HepG2 (cell line): ENCODE results near the gene TMEM107. TPM values are rescaled to one million over a fixed set of nuclear protein-coding genes. Genes with fewer than 3 reads are reported as not detected.

Experiments
- ARID2 ChIP-seq: sonication (generic); formaldehyde crosslinking; IDR thresholded peaks from 2 replicates; pipeline ENCODE4 v1.8.1; 2022; ENCODE audit warnings: mild to moderate bottlenecking, missing genetic modification reagents, borderline replicate concordance
- HOXA7 ChIP-seq: sonication (generic); formaldehyde crosslinking; IDR thresholded peaks from 2 replicates; pipeline ENCODE4 v1.8.1; 2022; ENCODE audit warnings: mild to moderate bottlenecking, missing genetic modification reagents, moderate library complexity
- KDM1A ChIP-seq: IDR thresholded peaks from 2 replicates; pipeline ENCODE4 v1.6.1; 2016; ENCODE audit warnings: missing compliant biosample characterization
- MED1 ChIP-seq: sonication (generic); formaldehyde crosslinking; IDR thresholded peaks from 2 replicates; pipeline ENCODE4 v1.4.0; 2020; ENCODE audit warnings: missing genetic modification reagents
- MLLT10 ChIP-seq: sonication (generic); formaldehyde crosslinking; IDR thresholded peaks from 2 replicates; pipeline ENCODE4 v1.4.0; 2020; ENCODE audit warnings: missing genetic modification reagents
- NFIB ChIP-seq: sonication (generic); formaldehyde crosslinking; IDR thresholded peaks from 2 replicates; pipeline ENCODE4 v1.9.0; 2021; ENCODE audit warnings: missing genetic modification reagents, mild to moderate bottlenecking, borderline replicate concordance
- NFRKB ChIP-seq: fragments of 450-650 bp; IDR thresholded peaks from 2 replicates; pipeline ENCODE4 v1.6.1; 2017
- ZNF24 ChIP-seq: fragments of 450-650 bp; IDR thresholded peaks from 2 replicates; pipeline ENCODE4 v1.6.1; 2017; ENCODE audit warnings: antibody characterized with exemption, mild to moderate bottlenecking
- ZNF382 ChIP-seq: sonication (generic); formaldehyde crosslinking; IDR thresholded peaks from 2 replicates; pipeline ENCODE4 v1.5.0; 2020; ENCODE audit warnings: missing genetic modification reagents, mild to moderate bottlenecking, borderline replicate concordance
- ZNF678 ChIP-seq: sonication (generic); formaldehyde crosslinking; IDR thresholded peaks from 2 replicates; pipeline ENCODE4 v1.4.0; 2020; ENCODE audit warnings: mild to moderate bottlenecking, missing genetic modification reagents
- ZSCAN22 ChIP-seq: sonication (generic); formaldehyde crosslinking; IDR thresholded peaks from 2 replicates; pipeline ENCODE4 v1.4.0; 2020; ENCODE audit warnings: mild to moderate bottlenecking, missing genetic modification reagents
- polyA plus RNA-seq, 8 experiments: library from polyadenylated mRNA; depleted of rRNA in 3 of 8; stranded (reverse) in 7 of 8; unstranded in 1 of 8; fragments of >200 nt; fragmentation: Illumina TruSeq in 4 of 8; extraction: Trizol in 4 of 8; gene quantifications; 2 replicates each; pipeline versions ENCODE4 v1.2.1 to v1.2.3, GENCODE V29; 2011 to 2016; ENCODE audit warnings: low read depth in 4 of 8, missing spikeins in 1 of 8, mixed read lengths in 1 of 8; ENCODE audit not compliant: insufficient read depth in 1 of 8
- total RNA-seq, 5 experiments: library from RNA; depleted of rRNA; stranded (reverse); fragments of >200 nt; fragmentation: Illumina TruSeq; extraction: Trizol; gene quantifications; 2 replicates each; pipeline ENCODE4 v1.2.3, GENCODE V29; 2016; ENCODE audit warnings: low read depth in 1 of 5
- TF ChIP-seq, protein P1 (sequence below): sonication (generic); formaldehyde crosslinking; IDR thresholded peaks from 2 replicates; pipeline ENCODE4 v1.4.0; 2020; ENCODE audit warnings: low read depth, mild to moderate bottlenecking, missing genetic modification reagents
- TF ChIP-seq, protein P2 (sequence below): sonication (generic); formaldehyde crosslinking; IDR thresholded peaks from 2 replicates; pipeline ENCODE4 v1.4.0; 2020; ENCODE audit warnings: mild to moderate bottlenecking, missing genetic modification reagents
- TF ChIP-seq, protein P3 (sequence below), 2 experiments: sonication (generic) in 1 of 2; formaldehyde crosslinking in 1 of 2; IDR thresholded peaks; 2 replicates each; pipeline versions ENCODE4 v1.5.1 to v1.6.1; 2011 to 2020; ENCODE audit warnings: borderline replicate concordance in 1 of 2, low read depth in 1 of 2, low read length in 1 of 2, mild to moderate bottlenecking in 1 of 2, missing genetic modification reagents in 1 of 2, moderate library complexity in 1 of 2
- TF ChIP-seq, protein P4 (sequence below): sonication (generic); formaldehyde crosslinking; IDR thresholded peaks from one replicate; pipeline ENCODE4 v1.5.1; 2020; ENCODE audit warnings: mild to moderate bottlenecking, missing genetic modification reagents; ENCODE audit errors: not compliant biosample characterization
- TF ChIP-seq, protein P5 (sequence below): sonication (generic); formaldehyde crosslinking; IDR thresholded peaks from 2 replicates; pipeline ENCODE4 v1.5.0; 2020; ENCODE audit warnings: missing genetic modification reagents

TMEM107 gene
- total and polyA plus RNA-seq, 2 of the 13 experiments (the other 11 are each of a cell fraction or from before 2014, with no cell fraction given) = 7.2 to 15.3 TPM

DNA sequence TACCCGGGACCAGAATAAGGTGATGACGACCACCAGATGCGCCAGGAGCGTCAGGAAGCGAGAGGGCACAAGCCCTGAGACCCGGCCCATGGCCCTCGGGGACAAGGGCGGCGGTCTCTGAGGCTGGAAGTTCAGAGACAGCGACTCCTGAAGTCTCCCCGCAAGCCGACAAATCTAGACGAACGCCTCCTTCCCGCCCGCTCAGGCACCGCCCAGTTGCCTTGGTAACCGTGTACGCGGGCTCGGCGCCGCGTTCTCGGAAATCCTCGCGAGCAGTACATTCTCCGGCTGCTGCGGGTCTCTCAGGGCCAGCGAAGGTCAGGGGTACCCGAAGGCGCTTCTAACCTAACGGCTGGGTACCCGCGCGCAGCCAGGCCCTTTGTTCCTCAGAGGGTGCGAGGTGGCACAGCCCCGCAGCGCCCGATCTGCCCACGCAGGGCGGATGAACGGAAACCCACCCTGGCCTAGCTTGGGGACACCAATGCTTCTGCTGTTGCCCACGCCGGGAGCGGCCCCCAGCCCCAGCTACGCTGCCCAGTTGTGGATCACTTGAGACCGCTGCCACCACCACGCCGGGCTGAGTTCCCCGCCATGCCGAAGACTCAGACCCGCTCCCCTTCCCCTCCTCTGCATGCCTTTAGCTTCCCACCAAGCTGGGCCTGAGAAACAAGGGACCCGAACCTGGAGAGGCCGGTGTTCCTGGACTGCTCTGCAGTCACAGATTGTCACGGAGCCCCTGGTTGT is at the start of gene TMEM107 (continued):
- TF ChIP-seq, protein P1, sequence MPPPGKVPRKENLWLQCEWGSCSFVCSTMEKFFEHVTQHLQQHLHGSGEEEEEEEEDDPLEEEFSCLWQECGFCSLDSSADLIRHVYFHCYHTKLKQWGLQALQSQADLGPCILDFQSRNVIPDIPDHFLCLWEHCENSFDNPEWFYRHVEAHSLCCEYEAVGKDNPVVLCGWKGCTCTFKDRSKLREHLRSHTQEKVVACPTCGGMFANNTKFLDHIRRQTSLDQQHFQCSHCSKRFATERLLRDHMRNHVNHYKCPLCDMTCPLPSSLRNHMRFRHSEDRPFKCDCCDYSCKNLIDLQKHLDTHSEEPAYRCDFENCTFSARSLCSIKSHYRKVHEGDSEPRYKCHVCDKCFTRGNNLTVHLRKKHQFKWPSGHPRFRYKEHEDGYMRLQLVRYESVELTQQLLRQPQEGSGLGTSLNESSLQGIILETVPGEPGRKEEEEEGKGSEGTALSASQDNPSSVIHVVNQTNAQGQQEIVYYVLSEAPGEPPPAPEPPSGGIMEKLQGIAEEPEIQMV (CRISPR knock-in tag) = no peak
- TF ChIP-seq KDM1A (CRISPR knock-in tag) (no peak), NFRKB (no peak), NFIB (CRISPR knock-in tag) (no peak), ZSCAN22 (CRISPR knock-in tag) (no peak), ZNF678 (CRISPR knock-in tag) (no peak), ARID2 (no peak), ZNF24 (no peak), MLLT10 (no peak), ZNF382 (CRISPR knock-in tag) (no peak), MED1 (CRISPR knock-in tag) (peak; percentile 35), HOXA7 (CRISPR knock-in tag) (no peak)
- TF ChIP-seq, protein P2, sequence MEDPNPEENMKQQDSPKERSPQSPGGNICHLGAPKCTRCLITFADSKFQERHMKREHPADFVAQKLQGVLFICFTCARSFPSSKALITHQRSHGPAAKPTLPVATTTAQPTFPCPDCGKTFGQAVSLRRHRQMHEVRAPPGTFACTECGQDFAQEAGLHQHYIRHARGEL = no peak
- TF ChIP-seq, protein P3, sequence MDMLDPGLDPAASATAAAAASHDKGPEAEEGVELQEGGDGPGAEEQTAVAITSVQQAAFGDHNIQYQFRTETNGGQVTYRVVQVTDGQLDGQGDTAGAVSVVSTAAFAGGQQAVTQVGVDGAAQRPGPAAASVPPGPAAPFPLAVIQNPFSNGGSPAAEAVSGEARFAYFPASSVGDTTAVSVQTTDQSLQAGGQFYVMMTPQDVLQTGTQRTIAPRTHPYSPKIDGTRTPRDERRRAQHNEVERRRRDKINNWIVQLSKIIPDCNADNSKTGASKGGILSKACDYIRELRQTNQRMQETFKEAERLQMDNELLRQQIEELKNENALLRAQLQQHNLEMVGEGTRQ (IDR thresholded peaks at IDR 0.05; ENCODE audit: low read depth, low read length) = no peak
- TF ChIP-seq, protein P3 (CRISPR knock-in tag; IDR thresholded peaks at IDR 0.05; ENCODE audit: borderline replicate concordance) = no peak
- TF ChIP-seq, protein P4, sequence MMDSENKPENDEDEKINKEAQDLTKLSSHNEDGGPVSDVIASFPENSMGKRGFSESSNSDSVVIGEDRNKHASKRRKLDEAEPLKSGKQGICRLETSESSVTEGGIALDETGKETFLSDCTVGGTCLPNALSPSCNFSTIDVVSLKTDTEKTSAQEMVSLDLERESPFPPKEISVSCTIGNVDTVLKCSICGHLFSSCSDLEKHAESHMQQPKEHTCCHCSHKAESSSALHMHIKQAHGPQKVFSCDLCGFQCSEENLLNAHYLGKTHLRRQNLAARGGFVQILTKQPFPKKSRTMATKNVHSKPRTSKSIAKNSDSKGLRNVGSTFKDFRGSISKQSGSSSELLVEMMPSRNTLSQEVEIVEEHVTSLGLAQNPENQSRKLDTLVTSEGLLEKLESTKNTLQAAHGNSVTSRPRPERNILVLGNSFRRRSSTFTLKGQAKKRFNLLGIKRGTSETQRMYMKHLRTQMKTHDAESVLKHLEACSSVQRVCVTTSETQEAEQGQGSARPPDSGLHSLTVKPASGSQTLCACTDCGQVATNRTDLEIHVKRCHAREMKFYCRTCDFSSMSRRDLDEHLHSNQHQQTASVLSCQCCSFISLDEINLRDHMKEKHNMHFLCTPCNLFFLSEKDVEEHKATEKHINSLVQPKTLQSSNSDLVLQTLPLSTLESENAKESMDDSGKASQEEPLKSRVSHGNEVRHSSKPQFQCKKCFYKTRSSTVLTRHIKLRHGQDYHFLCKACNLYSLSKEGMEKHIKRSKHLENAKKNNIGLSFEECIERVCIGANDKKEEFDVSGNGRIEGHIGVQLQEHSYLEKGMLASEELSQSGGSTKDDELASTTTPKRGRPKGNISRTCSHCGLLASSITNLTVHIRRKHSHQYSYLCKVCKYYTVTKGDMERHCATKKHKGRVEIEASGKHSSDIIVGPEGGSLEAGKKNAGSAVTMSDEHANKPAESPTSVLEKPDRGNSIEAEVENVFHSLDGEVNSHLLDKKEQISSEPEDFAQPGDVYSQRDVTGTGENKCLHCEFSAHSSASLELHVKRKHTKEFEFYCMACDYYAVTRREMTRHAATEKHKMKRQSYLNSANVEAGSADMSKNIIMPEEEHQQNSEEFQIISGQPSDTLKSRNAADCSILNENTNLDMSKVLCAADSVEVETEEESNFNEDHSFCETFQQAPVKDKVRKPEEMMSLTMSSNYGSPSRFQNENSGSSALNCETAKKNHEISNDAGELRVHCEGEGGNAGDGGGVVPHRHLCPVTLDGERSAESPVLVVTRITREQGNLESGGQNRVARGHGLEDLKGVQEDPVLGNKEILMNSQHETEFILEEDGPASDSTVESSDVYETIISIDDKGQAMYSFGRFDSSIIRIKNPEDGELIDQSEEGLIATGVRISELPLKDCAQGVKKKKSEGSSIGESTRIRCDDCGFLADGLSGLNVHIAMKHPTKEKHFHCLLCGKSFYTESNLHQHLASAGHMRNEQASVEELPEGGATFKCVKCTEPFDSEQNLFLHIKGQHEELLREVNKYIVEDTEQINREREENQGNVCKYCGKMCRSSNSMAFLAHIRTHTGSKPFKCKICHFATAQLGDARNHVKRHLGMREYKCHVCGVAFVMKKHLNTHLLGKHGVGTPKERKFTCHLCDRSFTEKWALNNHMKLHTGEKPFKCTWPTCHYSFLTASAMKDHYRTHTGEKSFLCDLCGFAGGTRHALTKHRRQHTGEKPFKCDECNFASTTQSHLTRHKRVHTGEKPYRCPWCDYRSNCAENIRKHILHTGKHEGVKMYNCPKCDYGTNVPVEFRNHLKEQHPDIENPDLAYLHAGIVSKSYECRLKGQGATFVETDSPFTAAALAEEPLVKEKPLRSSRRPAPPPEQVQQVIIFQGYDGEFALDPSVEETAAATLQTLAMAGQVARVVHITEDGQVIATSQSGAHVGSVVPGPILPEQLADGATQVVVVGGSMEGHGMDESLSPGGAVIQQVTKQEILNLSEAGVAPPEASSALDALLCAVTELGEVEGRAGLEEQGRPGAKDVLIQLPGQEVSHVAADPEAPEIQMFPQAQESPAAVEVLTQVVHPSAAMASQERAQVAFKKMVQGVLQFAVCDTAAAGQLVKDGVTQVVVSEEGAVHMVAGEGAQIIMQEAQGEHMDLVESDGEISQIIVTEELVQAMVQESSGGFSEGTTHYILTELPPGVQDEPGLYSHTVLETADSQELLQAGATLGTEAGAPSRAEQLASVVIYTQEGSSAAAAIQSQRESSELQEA (CRISPR knock-in tag) = no peak
- TF ChIP-seq, protein P5, sequence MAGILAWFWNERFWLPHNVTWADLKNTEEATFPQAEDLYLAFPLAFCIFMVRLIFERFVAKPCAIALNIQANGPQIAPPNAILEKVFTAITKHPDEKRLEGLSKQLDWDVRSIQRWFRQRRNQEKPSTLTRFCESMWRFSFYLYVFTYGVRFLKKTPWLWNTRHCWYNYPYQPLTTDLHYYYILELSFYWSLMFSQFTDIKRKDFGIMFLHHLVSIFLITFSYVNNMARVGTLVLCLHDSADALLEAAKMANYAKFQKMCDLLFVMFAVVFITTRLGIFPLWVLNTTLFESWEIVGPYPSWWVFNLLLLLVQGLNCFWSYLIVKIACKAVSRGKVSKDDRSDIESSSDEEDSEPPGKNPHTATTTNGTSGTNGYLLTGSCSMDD (CRISPR knock-in tag) = no peak
